ENCODE measurements around the gene TET1.
A peak's percentile ranks its signal among the peaks of the same experiment; 100 is the strongest.
"Not testable (repeated sequence)": the region's sequence is repeated elsewhere in the genome, so short reads cannot be mapped to it uniquely, and the experiment has no call there.

TET1 gene

DNA sequence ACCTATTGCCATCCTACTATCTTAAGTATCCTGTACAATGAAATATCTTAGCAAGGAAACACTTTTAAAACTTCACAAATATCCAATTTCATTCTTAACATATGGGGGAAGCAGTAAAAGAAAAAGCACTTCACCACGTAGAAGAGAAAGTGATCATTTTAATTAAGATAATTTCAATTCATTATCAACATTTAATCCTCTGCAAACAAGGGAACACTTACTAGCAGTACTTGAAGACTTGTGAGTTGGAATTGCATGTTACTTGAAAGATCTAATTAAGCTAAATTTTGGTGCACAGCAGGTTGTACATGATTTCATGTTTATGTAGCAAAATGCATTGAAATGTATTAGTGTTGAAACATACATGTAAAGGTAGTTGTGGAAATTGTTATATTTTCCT, 140.1 kb downstream of the TET1 start:
- no peak for DNase-seq (ENCODE audit: low read depth in 2 of 2)

DNA sequence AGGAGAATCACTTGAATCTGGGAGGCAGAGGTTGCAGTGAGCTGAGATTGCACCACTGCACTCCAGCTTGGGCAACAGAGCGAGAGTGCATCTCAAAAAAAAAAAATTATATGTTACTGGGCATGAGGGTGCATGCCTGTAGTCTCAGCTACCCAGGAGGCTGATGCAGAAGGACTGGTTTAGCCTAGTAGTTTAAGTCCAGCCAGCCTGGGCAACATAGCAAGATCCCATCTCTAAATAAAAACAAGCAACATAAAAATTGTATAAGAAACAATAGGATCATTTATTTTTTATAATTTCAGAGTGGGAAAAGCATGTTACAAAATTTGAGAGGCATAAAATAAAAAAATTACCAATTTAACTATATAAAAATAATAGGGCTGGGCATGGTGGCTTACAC, 145.4 kb downstream of the TET1 start:
- DNase-seq (ENCODE audit: low read depth in 2 of 2) = no peak

DNA sequence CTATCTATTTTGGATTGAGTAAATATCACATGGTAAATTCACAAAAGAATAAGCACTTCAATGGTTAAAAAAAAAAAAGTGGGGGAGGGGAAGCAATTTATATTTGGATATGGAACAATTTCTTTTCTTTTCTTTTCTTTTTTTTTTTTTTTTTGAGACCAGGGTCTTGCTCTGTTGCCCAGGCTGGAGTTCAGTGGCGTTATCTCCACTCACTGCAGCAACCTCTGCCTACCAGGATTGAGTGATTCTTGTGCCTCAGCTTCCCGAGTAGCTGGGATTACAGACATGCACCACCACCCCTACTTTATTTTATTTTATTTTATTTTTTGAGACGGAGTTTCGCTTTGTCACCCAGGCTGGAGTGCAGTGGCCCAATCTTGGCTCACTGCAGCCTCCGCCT, 148.8 kb downstream of the TET1 start:
- not testable (repeated sequence) for DNase-seq (ENCODE audit: low read depth in 2 of 2)

DNA sequence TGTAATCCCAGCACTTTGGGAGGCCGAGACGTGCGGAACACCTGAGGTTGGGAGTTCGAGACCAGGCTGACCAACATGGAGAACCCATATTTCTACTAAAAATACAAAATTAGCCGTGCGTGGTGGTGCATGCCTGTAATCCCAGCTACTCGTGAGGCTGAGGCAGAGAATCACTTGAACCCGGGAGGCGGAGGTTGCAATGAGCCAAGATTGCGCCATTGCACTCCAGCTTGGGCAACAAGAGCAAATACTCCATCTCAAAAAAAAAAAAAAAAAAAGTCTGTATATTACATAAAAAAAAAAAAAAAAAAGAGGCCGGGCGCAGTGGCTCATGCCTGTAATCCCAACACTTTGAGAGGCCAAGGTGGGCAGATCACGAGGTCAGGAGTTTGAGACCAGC, 152.9 kb downstream of the TET1 start:
- not testable (repeated sequence) for DNase-seq (ENCODE audit: low read depth in 2 of 2)

DNA sequence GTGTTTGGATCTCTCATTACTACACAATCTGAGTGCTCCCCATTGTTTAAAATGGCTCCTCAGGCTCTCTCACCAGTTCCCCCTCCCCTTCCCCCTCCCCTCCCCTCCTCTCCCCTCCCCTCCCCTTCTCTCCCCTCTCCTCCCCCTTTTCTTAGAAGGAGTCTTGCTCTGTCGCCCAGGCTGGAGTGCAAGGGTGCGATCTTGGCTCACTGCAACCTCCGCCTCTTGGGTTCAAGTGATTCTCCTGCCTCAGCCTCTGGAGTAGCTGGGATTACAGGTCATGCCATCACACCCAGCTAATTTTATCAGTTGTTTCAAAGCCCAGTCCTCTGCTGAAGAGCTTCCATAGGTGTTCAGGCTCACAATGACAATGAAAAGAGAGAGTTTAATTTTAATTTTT, 157.3 kb downstream of the TET1 start:
- no peak for DNase-seq (ENCODE audit: low read depth in 2 of 2)

DNA sequence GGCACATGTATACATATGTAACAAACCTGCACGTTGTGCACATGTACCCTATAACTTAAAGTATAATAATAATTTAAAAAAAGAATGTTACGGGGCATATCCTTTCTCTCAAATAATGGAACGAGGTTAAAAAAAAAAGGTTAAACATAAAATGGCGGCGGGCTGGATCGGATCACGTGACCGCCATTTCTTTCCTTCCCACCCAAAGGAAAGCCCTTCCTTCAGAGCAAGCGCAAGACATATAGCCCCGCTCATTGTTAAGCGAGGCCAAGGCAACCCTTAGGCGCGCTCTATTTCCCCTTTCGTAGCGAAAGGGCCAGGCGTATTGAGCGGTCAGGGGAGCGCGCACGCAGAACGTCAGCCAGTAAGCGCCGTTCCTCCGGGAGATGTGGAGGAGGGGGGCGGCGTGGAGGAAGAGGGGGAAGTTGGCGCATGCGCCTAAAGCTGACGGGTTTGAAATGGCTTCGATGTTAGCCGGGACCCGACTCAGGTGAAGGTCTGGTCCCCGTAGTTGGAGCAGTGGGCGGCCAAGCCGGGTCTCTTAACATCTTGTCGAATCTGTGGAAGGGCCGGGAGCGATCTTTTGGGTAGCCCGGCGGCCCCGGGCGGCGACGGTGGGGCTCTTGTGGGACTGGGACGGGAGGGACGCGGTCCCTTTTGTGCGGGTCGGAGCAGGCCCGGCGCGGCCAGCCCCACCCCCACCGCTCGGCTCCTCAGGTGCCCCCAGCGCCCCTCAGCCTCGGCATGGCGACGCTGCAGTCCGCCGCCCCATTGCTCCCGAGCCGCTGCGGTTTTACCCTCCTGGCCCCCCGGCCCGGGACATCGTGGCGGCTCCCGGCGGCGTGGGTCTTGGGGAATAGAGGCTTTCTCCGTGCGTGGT, 160.9 kb downstream of the TET1 start, which contains the start of gene CCAR1:
Gene CCAR1, plus strand, starts transcription at position 447 of the 880 bp plus-strand sequence. CDS start 1,266 bp downstream, outside the sequence.
- DNase-seq (ENCODE audit: low read depth in 2 of 2) = peak; percentile 95

DNA sequence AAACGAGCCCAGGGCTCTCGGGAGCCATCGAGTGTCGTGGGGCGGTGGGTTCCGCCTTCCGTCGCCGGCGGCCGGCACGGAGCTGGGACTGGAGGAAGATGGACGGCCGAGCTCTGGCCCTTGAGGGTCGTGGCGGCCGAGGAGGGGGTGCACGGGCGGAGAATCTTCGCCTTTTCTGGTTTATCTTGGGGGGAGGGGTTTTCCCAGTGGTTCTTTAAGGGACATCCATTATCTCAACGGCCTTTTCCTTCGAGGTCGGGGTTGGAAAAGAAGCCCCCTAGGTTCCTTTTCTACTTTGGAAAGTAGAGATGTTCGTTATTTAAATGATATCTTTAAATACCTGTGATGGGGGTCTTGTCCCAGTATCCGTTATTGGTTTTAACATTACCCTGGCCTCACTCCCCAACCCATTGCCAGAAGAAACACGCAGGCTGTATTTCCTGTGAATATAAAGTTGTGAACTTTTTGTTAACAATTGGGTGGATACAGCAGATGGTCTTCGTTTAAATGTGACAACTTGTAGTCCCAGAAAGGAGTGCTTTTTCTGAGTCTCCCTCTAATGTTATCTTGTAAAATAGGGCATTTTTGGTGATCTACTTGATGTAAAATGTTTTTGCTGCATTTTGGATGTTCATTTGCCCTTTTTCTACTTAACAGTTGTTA, 161.7 kb downstream of the TET1 start:
- DNase-seq (ENCODE audit: low read depth in 2 of 2) = no peak

DNA sequence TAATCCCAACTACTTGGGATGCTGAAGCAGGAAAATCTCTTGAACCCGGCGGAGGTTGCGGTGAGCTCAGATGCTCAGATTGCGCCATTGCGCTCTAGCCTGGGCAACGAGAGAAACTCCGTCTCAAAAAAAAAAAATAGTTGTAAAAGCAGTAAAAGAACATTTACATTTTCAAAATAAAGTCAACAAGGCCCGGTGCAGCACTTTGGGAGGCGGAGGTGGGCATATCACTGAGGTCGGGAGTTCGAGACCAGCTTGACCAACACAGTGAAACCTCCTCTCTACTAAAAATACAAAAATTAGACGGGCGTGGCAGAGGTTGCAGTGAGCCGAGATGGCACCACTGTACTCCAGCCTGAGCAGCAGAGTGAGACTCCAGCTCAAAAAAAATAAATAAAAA, 164.9 kb downstream of the TET1 start:
- no peak for DNase-seq (ENCODE audit: low read depth in 2 of 2)

DNA sequence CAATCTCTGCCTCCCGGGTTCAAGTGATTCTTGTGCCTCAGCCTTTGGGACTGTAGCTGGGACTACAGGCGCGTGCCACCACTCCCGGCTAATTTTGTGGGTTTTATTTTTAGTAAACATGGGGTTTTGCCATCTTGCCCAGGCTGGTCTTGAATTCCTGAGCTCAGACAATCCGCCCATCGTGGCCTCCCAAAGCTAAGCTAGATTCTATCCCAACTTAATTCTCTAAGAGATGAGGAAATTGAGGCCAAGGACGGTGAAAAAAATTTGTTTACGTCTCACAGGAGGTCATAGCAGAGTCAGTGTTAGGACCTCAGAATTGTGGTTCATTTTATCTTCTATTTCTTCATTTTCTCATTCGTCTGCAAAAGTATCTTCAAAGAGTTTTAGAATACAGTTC, 167.0 kb downstream of the TET1 start:
- no peak for DNase-seq (ENCODE audit: low read depth in 2 of 2)

DNA sequence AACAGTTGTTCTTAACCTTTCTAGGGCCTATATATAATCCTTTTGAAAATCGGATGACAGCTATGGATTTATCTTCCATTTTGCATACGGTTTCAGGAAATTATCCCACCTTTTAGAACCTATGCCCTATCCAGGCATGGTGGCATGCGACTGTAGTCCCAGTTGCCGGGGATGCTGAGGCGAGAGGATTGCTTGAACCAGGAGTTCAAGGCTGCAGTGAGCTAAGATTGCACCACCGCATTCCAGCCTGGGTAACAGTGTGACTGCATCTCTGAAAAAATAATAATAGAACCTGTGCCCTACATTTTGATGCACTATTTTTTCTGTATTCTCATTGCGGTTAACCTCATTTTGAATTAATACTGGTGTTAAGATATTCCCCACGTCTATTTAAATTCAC, 172.5 kb downstream of the TET1 start:
- no peak for DNase-seq (ENCODE audit: low read depth in 2 of 2)

DNA sequence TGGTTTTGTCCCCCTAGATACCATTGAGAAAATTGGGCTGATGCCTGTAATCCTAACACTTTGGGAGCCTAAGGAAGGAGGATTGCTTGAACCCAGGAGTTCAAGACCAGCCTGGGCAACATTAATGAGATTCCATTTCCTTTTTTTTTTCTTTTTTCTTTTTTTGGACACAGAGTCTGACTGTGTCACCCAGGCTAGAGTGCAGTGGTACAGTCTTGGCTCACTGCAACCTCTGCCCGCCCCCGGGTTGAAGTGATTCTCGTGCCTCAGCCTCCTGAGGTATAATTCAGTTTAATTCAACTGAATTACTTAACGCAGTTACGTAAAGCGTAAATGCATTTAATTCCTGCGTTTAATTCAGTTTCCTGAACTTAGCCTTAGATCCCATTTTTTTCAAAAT, 174.2 kb downstream of the TET1 start:
- DNase-seq (ENCODE audit: low read depth in 2 of 2) = no peak

DNA sequence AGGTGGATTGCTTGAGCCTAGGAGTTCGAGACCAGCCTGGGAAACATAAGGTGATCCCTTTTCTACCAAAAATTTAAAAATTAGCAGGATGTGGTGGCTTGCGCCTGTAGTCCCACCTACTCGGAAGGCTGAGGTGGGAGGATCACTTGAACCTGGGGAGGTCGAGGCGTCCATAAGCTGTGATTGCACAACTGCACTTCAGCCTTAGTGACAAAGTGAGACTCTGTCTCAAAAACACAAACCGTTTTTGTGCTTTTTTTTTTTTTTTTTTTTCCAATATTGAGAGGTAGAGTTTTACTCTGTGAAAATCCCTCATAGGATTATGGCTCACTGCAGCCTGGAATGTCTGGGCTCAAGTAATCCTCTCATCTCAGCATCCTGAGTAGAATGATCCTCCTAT, 175.0 kb downstream of the TET1 start:
- no peak for DNase-seq (ENCODE audit: low read depth in 2 of 2)

DNA sequence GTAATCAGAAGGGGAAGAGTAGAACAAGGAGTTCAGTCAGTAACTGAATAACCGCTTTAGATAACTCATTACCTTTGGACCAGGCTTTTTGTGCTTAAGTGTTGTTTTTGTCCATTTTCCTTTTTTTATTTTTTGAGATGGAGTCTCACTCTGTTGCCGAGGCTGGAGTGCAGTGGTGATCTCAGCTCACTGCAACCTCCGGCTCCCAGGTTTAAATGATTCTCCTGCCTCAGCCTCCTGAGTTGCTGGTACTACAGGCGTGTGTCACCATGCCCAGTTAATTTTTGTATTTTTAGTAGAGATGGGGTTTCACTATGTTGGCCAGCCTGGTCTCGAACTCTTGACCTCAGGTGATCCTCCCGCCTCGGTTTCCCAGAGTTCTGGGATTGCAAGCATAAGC, 175.6 kb downstream of the TET1 start:
- not testable (repeated sequence) for DNase-seq (ENCODE audit: low read depth in 2 of 2)

DNA sequence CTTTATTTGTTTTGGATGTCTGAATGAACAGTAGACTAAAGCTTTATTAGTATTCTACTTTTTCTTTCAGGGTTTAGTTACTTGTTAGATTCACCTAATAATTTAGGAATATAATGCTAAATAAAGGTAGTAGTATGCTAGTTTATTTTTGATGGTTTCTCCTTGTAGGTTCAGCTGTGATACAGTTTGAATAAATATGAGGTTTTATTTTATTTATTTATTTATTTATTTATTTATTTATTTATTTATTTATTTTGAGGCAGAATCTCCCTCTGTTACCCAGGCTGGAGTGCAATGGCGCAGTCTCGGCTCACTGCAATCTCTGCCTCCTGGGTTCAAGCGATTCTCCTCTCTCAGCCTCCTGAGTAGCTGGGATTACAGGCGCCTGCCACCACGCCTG, 180.5 kb downstream of the TET1 start:
- DNase-seq (ENCODE audit: low read depth in 2 of 2) = not testable (repeated sequence)

DNA sequence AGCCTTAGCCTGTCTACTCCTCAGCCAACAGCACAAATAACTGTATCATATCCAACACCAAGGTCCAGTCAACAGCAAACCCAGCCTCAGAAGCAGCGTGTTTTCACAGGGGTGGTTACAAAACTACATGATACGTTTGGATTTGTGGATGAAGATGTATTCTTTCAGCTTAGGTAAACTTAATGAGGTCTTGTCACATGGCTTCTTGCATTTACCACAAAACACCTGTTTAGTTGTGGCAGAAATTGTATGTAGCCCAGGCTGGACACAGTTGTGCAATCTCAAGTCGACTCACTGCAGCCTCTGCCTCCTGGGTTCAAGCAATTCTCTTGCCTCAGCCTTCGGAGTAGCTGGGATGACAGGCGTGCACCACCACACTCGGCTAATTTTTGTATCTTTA, 182.3 kb downstream of the TET1 start:
- DNase-seq (ENCODE audit: low read depth in 2 of 2) = no peak
